Kidney epithelial cell (primary cell): ENCODE data around the gene PPP3CB. TPM values are rescaled to one million over a fixed set of nuclear protein-coding genes. Genes with fewer than 3 reads are reported as not detected.

Experiments
- DNase-seq: peaks from one replicate; pipeline ENCODE4 v3.0.0-alpha.2; 2010; ENCODE audit warnings: low read depth
- H3K27me3 ChIP-seq: 2 replicates; pipeline ENCODE4 v1.6.0; 2011; ENCODE audit warnings: low read length; ENCODE audit not compliant: control insufficient read depth, insufficient read depth
- H3K36me3 ChIP-seq: 2 replicates; pipeline ENCODE4 v1.5.1; 2011; ENCODE audit warnings: low read length; ENCODE audit not compliant: control insufficient read depth, insufficient read depth
- H3K4me3 ChIP-seq: 2 replicates; pipeline ENCODE4 v1.5.1; 2011; ENCODE audit warnings: low read depth, mild to moderate bottlenecking, control low read depth, low read length
- total RNA-seq: library from RNA; depleted of rRNA; stranded (reverse); fragments of >200 nt; gene quantifications from 2 replicates; pipeline ENCODE4 v1.2.3, GENCODE V29; 2015
- TF ChIP-seq, protein P1 (sequence below): IDR thresholded peaks from 2 replicates; pipeline ENCODE4 v1.5.1; 2011; ENCODE audit warnings: mild to moderate bottlenecking, moderate library complexity, low read length, control low read depth, inconsistent platforms; ENCODE audit not compliant: insufficient read depth, poor library complexity, severe bottlenecking

Gene PPP3CB
- total RNA-seq, 1 donor from 2014 or later: 21.9 TPM

- TF ChIP-seq, protein P1, sequence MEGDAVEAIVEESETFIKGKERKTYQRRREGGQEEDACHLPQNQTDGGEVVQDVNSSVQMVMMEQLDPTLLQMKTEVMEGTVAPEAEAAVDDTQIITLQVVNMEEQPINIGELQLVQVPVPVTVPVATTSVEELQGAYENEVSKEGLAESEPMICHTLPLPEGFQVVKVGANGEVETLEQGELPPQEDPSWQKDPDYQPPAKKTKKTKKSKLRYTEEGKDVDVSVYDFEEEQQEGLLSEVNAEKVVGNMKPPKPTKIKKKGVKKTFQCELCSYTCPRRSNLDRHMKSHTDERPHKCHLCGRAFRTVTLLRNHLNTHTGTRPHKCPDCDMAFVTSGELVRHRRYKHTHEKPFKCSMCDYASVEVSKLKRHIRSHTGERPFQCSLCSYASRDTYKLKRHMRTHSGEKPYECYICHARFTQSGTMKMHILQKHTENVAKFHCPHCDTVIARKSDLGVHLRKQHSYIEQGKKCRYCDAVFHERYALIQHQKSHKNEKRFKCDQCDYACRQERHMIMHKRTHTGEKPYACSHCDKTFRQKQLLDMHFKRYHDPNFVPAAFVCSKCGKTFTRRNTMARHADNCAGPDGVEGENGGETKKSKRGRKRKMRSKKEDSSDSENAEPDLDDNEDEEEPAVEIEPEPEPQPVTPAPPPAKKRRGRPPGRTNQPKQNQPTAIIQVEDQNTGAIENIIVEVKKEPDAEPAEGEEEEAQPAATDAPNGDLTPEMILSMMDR: no peak
- H3K36me3 ChIP-seq: no peaks in the 10 kb centered on the region
- no peak overlapping the region for H3K4me3 ChIP-seq
- H3K27me3 ChIP-seq: no peaks in the 10 kb centered on the region
- DNase-seq: no peak
Measured at GRCh38 chr10:73444457-73444856, 51.4 kb downstream of the PPP3CB start.

DNA sequence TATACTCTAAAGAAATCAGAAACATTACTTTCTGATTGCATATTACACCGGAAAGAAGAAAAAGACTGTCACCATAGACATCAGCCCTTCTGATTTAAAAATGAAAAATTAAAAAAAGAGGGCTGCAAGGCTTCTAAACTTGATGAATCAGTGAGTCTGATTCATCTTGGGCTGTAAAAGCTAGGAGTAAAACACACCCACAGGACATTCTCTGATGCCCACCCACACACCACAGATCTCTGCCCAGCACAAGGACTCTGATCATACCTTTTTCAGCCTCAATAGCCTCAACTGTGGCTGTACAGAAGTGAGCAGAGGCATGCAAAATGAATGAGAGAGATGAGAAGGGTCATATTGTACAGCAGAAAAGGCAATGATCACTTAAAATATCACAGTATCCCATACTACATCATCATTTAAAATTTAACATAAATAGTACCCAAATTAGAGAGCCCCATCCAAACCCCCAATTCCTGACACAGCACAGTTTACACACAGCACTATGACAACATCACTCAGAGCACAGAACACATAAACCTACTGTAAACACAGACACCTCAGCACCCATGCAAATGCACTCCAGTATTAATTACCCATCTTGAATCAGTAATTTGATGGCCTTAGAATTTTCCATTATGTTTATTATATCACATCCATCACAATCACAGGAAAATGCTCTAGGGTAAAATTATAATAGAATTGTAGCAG lies 56.1 kb downstream of the PPP3CB start:
- peak; percentile 58 for DNase-seq
- TF ChIP-seq, protein P1: no peak
- H3K4me3 ChIP-seq: no peak overlapping the region
- peaks cover 2% of the 10 kb centered on the region for H3K36me3 ChIP-seq
- no peaks in the 10 kb centered on the region for H3K27me3 ChIP-seq

DNA sequence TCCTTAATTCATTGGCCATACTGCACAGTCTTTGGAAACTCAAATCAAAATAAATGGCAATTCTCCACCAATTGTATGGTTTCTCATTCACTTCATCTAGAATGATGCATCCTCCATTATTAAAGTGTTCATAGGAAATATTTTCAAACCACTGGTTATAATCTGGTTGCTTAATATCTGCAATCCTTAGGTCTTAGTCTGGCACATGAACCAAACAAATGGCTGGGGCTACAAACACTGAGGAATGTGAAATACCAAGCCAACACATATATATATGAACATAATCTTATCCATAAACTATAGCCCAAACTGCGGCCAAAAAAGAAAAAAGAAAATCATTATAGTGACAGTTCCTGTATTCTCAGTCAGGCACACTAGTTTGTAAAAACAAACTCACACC lies 56.8 kb downstream of the PPP3CB start:
- TF ChIP-seq, protein P1: no peak

DNA sequence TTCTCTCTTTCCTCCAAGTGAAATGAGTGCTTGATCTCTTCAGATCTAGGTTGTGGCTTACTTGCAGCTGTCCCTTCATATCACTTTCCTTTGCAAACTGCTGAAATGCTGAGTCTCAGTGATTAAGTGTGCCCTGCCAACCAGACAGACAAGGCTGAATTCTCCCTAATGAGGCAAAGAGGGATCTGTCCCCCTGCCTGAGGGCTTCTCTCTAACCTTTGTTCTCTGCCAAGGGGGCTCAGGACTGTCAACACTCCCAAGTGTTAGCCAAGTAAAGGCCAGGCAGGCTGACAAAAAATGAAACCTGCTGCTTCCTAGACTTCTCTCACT lies 62.3 kb downstream of the PPP3CB start, which contains the start of gene MSS51:
TSS of gene MSS51 (minus strand) at position 24 of the 330 bp plus-strand sequence. CDS start 5,277 bp downstream, outside the sequence.
- Histone ChIP-seq H3K27me3 (no peaks in the 10 kb centered on the region), H3K36me3 (peaks cover 2% of the 10 kb centered on the region), H3K4me3 (no peak within 1 kb of the TSS)
- TF ChIP-seq, protein P1: no peak
- no peak for DNase-seq

More for the DNA sequence above, 56.8 kb downstream of the PPP3CB start:
- Histone ChIP-seq H3K36me3 (peaks cover 2% of the 10 kb centered on the region), H3K27me3 (no peaks in the 10 kb centered on the region), H3K4me3 (no peak overlapping the region)
- no peak for DNase-seq

DNA sequence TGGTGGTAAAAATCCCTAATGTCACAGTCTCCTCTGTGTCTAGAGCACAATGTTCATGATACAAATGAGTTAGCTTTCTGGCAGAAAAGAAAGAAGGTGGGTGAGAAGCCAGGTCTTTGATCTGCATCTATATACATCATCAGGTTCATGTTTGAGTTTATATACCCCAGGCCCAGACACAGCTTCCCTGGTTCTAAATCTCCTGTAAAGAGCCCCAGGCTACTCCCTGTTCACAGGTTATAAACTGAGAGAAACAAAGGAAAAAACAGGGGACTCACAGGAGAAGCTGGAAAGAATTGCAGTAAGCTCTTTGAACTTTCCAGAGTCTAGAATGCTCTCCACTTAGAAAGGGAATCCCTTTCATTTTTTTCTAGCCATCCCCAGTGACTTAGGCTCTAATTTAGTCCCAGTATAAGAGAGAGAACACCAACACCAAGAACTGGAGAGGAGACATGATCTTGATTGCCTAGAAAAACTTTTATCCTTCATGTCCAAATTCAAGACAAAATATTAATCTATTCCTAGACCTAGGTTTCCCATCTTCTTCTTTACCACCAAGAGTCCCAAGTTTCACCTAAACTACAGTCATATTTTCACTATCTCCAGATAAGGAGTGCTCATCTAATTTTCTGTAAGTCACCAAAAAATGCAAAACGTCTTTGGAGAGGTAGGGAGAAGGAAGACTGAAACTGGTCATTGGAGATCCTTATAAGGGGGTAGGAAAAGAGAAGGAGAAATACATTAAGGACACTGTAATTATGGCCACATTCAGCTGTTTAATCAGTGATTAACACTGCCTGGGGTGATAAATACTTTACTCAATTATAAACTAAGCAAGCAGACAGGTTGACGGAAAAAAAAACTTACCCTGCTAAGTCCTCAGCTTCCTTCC lies 62.9 kb downstream of the PPP3CB start:
- TF ChIP-seq, protein P1: no peak
- no peak for DNase-seq
- no peaks in the 10 kb centered on the region for H3K27me3 ChIP-seq
- no peak overlapping the region for H3K4me3 ChIP-seq
- peaks cover 2% of the 10 kb centered on the region for H3K36me3 ChIP-seq
